Astrocyte (in vitro differentiated cells and primary cell): ENCODE data around the gene HMGN2. TPM values are rescaled to one million over a fixed set of nuclear protein-coding genes. Genes with fewer than 3 reads are reported as not detected.

Experiments
- DNase-seq: peaks from one replicate; pipeline ENCODE4 v3.0.0-alpha.2; 2010; ENCODE audit warnings: low read depth
- FAIRE-seq: peaks from 2 replicates; lab custom pipeline; 2011; peaks lifted over from hg19 to GRCh38; lab: Jason Lieb, UNC
- H2AFZ ChIP-seq: 2 replicates; pipeline ENCODE4 v1.6.0; 2012; ENCODE audit warnings: low read depth, low read length, inconsistent platforms
- H3K27ac ChIP-seq: 2 replicates; pipeline ENCODE4 v1.5.1; 2011; ENCODE audit warnings: low read depth, low read length, inconsistent platforms
- H3K27me3 ChIP-seq: 2 replicates; pipeline ENCODE4 v1.6.0; 2011; ENCODE audit warnings: low read length, inconsistent platforms; ENCODE audit not compliant: insufficient read depth
- H3K36me3 ChIP-seq: 2 replicates; pipeline ENCODE4 v1.5.1; 2011; ENCODE audit warnings: low read length, inconsistent platforms; ENCODE audit not compliant: insufficient read depth
- H3K4me1 ChIP-seq: 2 replicates; pipeline ENCODE4 v1.5.1; 2011; ENCODE audit warnings: low read length, inconsistent platforms; ENCODE audit not compliant: insufficient read depth
- H3K4me2 ChIP-seq: 2 replicates; pipeline ENCODE4 v1.6.0; 2012; ENCODE audit warnings: low read length, inconsistent platforms
- H3K4me3 ChIP-seq: 2 replicates; pipeline ENCODE4 v1.5.1; 2011; ENCODE audit warnings: low read depth, mild to moderate bottlenecking, low read length, inconsistent platforms; ENCODE audit not compliant: insufficient read depth
- H3K79me2 ChIP-seq: 2 replicates; pipeline ENCODE4 v1.6.0; 2012; ENCODE audit warnings: mild to moderate bottlenecking, low read length, inconsistent platforms; ENCODE audit not compliant: insufficient read depth
- H3K9ac ChIP-seq: 2 replicates; pipeline ENCODE4 v1.6.0; 2012; ENCODE audit warnings: mild to moderate bottlenecking, low read length, inconsistent platforms
- H3K9me3 ChIP-seq: 2 replicates; pipeline ENCODE4 v1.5.1; 2012; ENCODE audit warnings: low read depth, mild to moderate bottlenecking, low read length, inconsistent platforms; ENCODE audit not compliant: insufficient read depth
- H4K20me1 ChIP-seq: 2 replicates; pipeline ENCODE4 v1.6.0; 2012; ENCODE audit warnings: low read length, inconsistent platforms; ENCODE audit not compliant: insufficient read depth
- H3K27ac Mint-ChIP-seq: one replicate; pipeline ENCODE4 v1.8.0; 2021; ENCODE audit warnings: mild to moderate bottlenecking, mixed read lengths; ENCODE audit not compliant: unreplicated experiment
- H3K27me3 Mint-ChIP-seq: one replicate; pipeline ENCODE4 v1.8.0; 2021; ENCODE audit warnings: low read depth, mixed read lengths; ENCODE audit not compliant: unreplicated experiment
- H3K36me3 Mint-ChIP-seq: one replicate; pipeline ENCODE4 v1.8.0; 2021; ENCODE audit warnings: low read depth, mixed read lengths; ENCODE audit not compliant: unreplicated experiment
- H3K4me1 Mint-ChIP-seq: one replicate; pipeline ENCODE4 v1.8.0; 2021; ENCODE audit warnings: low read depth, mixed read lengths; ENCODE audit not compliant: unreplicated experiment
- H3K4me3 Mint-ChIP-seq: one replicate; pipeline ENCODE4 v1.8.0; 2021; ENCODE audit warnings: mild to moderate bottlenecking, moderate library complexity, mixed read lengths; ENCODE audit not compliant: unreplicated experiment
- H3K9me3 Mint-ChIP-seq: one replicate; pipeline ENCODE4 v1.8.0; 2021; ENCODE audit warnings: mild to moderate bottlenecking, mixed read lengths; ENCODE audit not compliant: unreplicated experiment
- CTCF ChIP-seq: IDR thresholded peaks from 2 replicates; pipeline ENCODE4 v1.5.1; 2011; ENCODE audit warnings: low read depth, mild to moderate bottlenecking, inconsistent platforms, low read length, moderate library complexity; ENCODE audit not compliant: insufficient read depth
- EZH2 ChIP-seq: IDR thresholded peaks from 2 replicates; pipeline ENCODE4 v1.6.1; 2012; ENCODE audit warnings: mild to moderate bottlenecking, low read length, inconsistent platforms; ENCODE audit not compliant: insufficient read depth
- total RNA-seq: library from RNA; stranded (reverse); gene quantifications from 2 replicates; pipeline ENCODE4 v1.2.1, GENCODE V29; 2021

The HMGN2 gene
- total RNA-seq, 1 donor from 2014 or later, result 124 TPM

GRCh38 chr1:26520339-26520738, 48.1 kb downstream of the HMGN2 start:
- no peak overlapping the region for H3K27ac ChIP-seq
- TF ChIP-seq EZH2, result no peak
- no peak for TF ChIP-seq CTCF
- H3K4me2 ChIP-seq, result no peak overlapping the region
- peaks cover 24% of the 10 kb centered on the region for H3K27me3 ChIP-seq
- DNase-seq, result no peak
- H3K27me3 Mint-ChIP-seq, result peaks cover 30% of the 10 kb centered on the region
- no peaks in the 10 kb centered on the region for H3K4me1 Mint-ChIP-seq
- no peak overlapping the region for H3K9ac ChIP-seq
- no peaks in the 10 kb centered on the region for H3K4me1 ChIP-seq
- no peaks in the 10 kb centered on the region for H3K9me3 Mint-ChIP-seq
- no peak overlapping the region for H3K4me3 Mint-ChIP-seq
- no peaks in the 10 kb centered on the region for H3K79me2 ChIP-seq
- H2AFZ ChIP-seq, result no peak overlapping the region
- FAIRE-seq, result no peak
- no peaks in the 10 kb centered on the region for H3K36me3 Mint-ChIP-seq
- no peak overlapping the region for H3K4me3 ChIP-seq
- no peak overlapping the region for H3K27ac Mint-ChIP-seq
- H3K36me3 ChIP-seq, result no peaks in the 10 kb centered on the region
- no peaks in the 10 kb centered on the region for H3K9me3 ChIP-seq
- H4K20me1 ChIP-seq, result no peaks in the 10 kb centered on the region

GRCh38 chr1:26521669-26522030, 49.4 kb downstream of the HMGN2 start:
- no peaks in the 10 kb centered on the region for H3K4me1 ChIP-seq
- DNase-seq (no peak), FAIRE-seq (no peak)
- no peaks in the 10 kb centered on the region for H3K4me1 Mint-ChIP-seq
- no peak overlapping the region for H2AFZ ChIP-seq
- H4K20me1 ChIP-seq, result no peaks in the 10 kb centered on the region
- H3K27me3 Mint-ChIP-seq, result peaks cover 30% of the 10 kb centered on the region
- no peaks in the 10 kb centered on the region for H3K79me2 ChIP-seq
- no peak overlapping the region for H3K27ac ChIP-seq
- H3K27ac Mint-ChIP-seq, result no peak overlapping the region
- H3K36me3 Mint-ChIP-seq, result no peaks in the 10 kb centered on the region
- H3K4me3 Mint-ChIP-seq, result no peak overlapping the region
- no peaks in the 10 kb centered on the region for H3K9me3 ChIP-seq
- H3K9ac ChIP-seq, result no peak overlapping the region
- no peak overlapping the region for H3K4me3 ChIP-seq
- no peak for TF ChIP-seq CTCF
- no peak for TF ChIP-seq EZH2
- no peak overlapping the region for H3K4me2 ChIP-seq
- no peaks in the 10 kb centered on the region for H3K9me3 Mint-ChIP-seq
- no peaks in the 10 kb centered on the region for H3K36me3 ChIP-seq
- H3K27me3 ChIP-seq, result peaks cover 24% of the 10 kb centered on the region

GRCh38 chr1:26522073-26522472, 49.8 kb downstream of the HMGN2 start:
- Histone ChIP-seq H3K4me3 (no peak overlapping the region), H3K9ac (no peak overlapping the region), H3K27me3 (peaks cover 24% of the 10 kb centered on the region), H3K79me2 (no peaks in the 10 kb centered on the region), H3K4me2 (no peak overlapping the region), H3K9me3 (no peaks in the 10 kb centered on the region), H3K4me1 (no peaks in the 10 kb centered on the region), H4K20me1 (no peaks in the 10 kb centered on the region), H3K27ac (no peak overlapping the region), H3K36me3 (no peaks in the 10 kb centered on the region), H2AFZ (no peak overlapping the region)
- FAIRE-seq (no peak), DNase-seq (no peak)
- TF ChIP-seq CTCF (no peak), EZH2 (no peak)
- Mint-ChIP-seq H3K27ac (no peak overlapping the region), H3K36me3 (no peaks in the 10 kb centered on the region), H3K4me1 (no peaks in the 10 kb centered on the region), H3K9me3 (no peaks in the 10 kb centered on the region), H3K27me3 (peaks cover 30% of the 10 kb centered on the region), H3K4me3 (no peak overlapping the region)
